ENCODE results near the gene DGKQ. TPM values are rescaled to one million over a fixed set of nuclear protein-coding genes. Genes with fewer than 3 reads are reported as not detected.

The DGKQ gene
- total RNA-seq, 2 donors from 2014 or later, result 3.1 to 4.8 TPM

DNA sequence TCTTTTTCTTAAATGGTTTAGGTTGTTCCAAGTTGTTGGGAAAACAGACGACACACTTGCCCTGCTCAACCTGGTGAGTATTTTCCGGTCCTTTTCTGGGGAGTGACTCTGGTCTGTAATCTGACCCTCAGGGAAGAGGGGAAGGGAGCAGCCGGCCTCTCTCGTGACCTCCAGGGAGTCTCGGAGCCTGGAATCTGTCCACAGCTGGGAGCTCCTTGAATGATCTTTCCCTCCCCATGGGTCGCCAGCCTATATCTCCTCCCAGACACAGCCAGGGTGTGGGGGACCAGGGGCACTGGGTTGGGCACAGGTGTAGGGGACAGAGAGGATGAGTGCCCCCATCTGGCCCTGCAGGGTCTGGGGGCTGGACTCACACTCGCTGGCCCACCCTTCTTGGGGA is 22.2 kb downstream of the DGKQ start:
- no peak for DNase-seq (ENCODE audit: low spot score)
- H3K9me3 ChIP-seq, result no peaks in the 10 kb centered on the region
- H3K27me3 ChIP-seq, result no peaks in the 10 kb centered on the region
- H3K4me3 ChIP-seq, result no peak overlapping the region
- H3K36me3 ChIP-seq, result peaks cover 8% of the 10 kb centered on the region
- H3K27ac ChIP-seq, result no peak overlapping the region
- TF ChIP-seq, protein P1, sequence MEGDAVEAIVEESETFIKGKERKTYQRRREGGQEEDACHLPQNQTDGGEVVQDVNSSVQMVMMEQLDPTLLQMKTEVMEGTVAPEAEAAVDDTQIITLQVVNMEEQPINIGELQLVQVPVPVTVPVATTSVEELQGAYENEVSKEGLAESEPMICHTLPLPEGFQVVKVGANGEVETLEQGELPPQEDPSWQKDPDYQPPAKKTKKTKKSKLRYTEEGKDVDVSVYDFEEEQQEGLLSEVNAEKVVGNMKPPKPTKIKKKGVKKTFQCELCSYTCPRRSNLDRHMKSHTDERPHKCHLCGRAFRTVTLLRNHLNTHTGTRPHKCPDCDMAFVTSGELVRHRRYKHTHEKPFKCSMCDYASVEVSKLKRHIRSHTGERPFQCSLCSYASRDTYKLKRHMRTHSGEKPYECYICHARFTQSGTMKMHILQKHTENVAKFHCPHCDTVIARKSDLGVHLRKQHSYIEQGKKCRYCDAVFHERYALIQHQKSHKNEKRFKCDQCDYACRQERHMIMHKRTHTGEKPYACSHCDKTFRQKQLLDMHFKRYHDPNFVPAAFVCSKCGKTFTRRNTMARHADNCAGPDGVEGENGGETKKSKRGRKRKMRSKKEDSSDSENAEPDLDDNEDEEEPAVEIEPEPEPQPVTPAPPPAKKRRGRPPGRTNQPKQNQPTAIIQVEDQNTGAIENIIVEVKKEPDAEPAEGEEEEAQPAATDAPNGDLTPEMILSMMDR (IDR thresholded peaks at IDR 0.05), result no peak
- H3K4me1 ChIP-seq, result peaks cover 0 to 4% of the 10 kb centered on the region in 2 donors

DNA sequence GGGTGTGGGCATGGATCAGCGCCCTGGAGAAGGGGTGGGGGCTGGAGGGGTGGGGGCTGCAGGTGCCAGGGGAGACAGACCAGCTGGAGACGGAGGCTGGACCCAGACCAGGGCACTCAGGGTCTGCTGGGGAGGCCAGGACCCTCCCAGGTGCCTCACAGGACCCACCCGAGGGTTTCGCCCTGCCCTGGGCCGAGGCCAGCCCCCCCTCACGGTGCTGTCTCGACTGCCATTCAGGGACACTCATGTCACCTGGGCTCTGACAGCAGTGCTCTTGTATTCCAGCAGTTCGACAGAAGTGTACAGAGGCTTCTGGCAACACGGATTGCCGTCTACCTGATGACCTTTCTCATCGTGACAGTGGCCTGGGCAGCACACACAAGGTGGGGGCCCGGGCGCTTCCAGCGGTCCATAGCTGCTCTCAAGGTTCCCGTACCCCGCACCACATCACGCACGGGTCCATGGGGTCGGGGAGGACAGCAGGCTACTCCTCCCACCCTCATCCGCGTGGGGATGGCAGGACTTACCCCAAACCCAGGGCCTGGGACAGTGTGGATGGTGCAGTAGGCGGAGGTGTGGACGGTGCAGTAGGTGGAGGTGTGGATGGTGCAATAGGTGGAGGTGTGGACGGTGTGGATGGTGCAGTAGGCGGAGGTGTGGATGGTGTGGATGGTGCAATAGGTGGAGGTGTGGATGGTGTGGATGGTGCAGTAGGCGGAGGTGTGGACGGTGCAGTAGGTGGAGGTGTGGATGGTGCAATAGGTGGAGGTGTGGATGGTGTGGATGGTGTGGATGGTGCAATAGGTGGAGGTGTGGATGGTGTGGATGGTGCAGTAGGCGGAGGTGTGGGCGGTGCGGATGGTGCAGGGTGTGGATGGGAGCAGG is 23.0 kb downstream of the DGKQ start:
- no peaks in the 10 kb centered on the region for H3K27me3 ChIP-seq
- DNase-seq (ENCODE audit: low spot score), result no peak

DNA sequence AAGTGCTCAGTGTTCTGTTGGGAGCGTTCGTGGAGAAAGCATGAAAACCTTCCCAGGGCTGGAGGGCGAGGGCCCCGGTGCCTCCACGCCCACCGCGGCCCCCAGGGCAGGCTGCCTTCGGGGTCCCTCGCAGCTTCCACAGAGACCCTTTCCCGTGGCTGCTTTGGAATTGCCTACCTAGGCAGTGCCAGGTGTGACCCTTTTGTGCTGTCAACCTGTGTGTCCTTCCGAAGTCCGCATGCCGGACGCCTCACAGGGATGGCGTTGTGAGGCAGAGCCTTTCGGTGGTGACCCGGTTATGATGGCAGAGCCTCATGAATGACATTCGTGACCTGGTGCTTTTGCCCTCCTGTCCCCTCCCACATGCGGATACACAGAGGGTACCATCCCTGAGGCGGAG is 23.7 kb downstream of the DGKQ start:
- no peaks in the 10 kb centered on the region for H3K9me3 ChIP-seq
- no peak overlapping the region for H3K27ac ChIP-seq
- H3K4me3 ChIP-seq, result no peak overlapping the region
- peaks cover 8% of the 10 kb centered on the region for H3K36me3 ChIP-seq
- DNase-seq (ENCODE audit: low spot score), result no peak
- TF ChIP-seq, protein P1 (IDR thresholded peaks at IDR 0.05), result no peak
- H3K27me3 ChIP-seq, result no peaks in the 10 kb centered on the region
- peaks cover 0 to 4% of the 10 kb centered on the region in 2 donors for H3K4me1 ChIP-seq

More for the DNA sequence above, 23.0 kb downstream of the DGKQ start:
- Histone ChIP-seq H3K36me3 (peaks cover 8% of the 10 kb centered on the region), H3K9me3 (no peaks in the 10 kb centered on the region), H3K4me3 (no peak overlapping the region), H3K27ac (no peak overlapping the region), H3K4me1 (peaks cover 0 to 4% of the 10 kb centered on the region in 2 donors)
- TF ChIP-seq, protein P1 (IDR thresholded peaks at IDR 0.05), result no peak

DNA sequence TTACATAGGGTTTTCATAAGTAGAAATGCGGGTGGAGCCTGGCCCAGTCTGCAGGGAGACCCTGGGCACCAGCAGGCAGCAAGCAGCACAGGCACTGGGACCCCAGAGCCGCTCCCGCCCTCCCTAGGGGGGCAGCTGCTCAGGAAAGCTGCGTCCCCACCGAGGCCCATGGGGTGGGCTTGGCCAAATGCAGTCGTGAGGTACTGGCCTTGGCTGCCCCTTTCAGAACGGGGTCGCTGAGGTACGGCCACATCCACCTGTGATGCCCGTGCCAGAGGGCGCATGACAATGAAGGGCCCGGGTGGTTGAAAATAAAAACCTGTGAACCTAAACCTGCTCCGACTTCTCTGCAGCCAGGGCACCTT is 24.5 kb downstream of the DGKQ start:
- TF ChIP-seq, protein P1 (IDR thresholded peaks at IDR 0.05), result no peak
- Histone ChIP-seq H3K4me1 (peaks cover 0 to 4% of the 10 kb centered on the region in 2 donors), H3K27ac (no peak overlapping the region), H3K27me3 (no peaks in the 10 kb centered on the region), H3K9me3 (no peaks in the 10 kb centered on the region), H3K4me3 (no peak overlapping the region), H3K36me3 (peaks cover 8% of the 10 kb centered on the region)
- DNase-seq (ENCODE audit: low spot score), result no peak

DNA sequence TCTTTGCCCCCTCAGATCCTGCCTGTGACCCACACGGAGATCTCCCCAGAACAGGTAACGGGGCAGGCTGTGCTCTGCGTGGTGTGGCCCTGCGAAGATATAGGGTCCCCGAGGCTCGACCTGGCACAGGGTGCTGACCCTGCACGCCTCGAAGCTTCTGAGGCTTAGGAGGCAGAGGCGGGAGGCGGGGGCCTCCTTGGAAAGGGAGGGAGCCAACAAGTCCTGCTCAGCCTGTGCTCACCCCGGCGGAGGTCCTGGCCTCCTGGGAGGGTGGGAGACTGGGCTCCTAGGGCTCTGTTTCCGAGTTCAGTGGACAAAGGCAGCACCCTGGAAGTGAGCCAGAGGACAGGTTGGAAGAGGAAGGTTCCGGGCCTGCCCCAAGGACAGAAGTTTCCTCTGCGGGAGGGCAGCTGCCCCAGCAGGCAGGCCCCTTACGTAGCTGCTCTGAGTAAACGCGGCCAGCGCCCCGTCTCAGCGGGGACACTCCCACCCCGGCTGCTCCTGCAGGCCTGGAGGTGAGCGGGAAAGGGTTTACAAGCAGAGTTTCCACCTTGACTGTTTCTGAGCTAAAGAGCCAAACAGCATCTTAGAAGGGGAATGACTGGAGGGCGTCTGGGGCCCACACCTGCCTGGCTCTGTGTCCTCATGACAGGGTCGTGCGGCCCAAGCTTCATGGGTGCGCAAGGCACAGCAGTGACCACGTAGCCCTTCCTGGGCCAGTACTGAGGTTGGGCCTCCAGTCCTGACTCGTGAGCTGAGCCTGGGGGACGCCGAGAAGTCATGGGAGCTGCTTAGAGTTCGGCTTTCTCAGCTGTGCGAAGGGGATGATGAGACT is 25.1 kb downstream of the DGKQ start:
- DNase-seq (ENCODE audit: low spot score), result no peak

More for the DNA sequence above, 25.1 kb downstream of the DGKQ start:
- Histone ChIP-seq H3K27me3 (no peaks in the 10 kb centered on the region), H3K9me3 (no peaks in the 10 kb centered on the region), H3K4me1 (peaks cover 0 to 4% of the 10 kb centered on the region in 2 donors), H3K36me3 (peaks cover 8% of the 10 kb centered on the region), H3K27ac (no peak overlapping the region), H3K4me3 (no peak overlapping the region)
- TF ChIP-seq, protein P1 (IDR thresholded peaks at IDR 0.05), result no peak
